ENCODE measurements around the gene WASL. TPM values are rescaled to one million over a fixed set of nuclear protein-coding genes. Genes with fewer than 3 reads are reported as not detected.
A peak's percentile ranks its signal among the peaks of the same experiment; 100 is the strongest.

The WASL gene
- total RNA-seq, 1 experiment from 2014 or later: 34.4 TPM

- DNase-seq (ENCODE audit: low spot score) (no peak), ATAC-seq (peak; percentile 52)
- no peak overlapping the region; the same call in 1 of the 2 replicates for H3K27ac Mint-ChIP-seq
- no peaks in the 10 kb centered on the region; the same call in 1 of the 2 replicates for H3K27me3 Mint-ChIP-seq (ENCODE audit: low read depth)
- H3K4me1 Mint-ChIP-seq: peaks cover 22% of the 10 kb centered on the region
- H3K36me3 Mint-ChIP-seq: no peaks in the 10 kb centered on the region
- ChIA-PET POLR2A (interaction anchor here (1.0 kb wide), 1 partner anchor 26 kb away, joined by 3 read pairs; no protein-coding TSS in a partner anchor), CTCF (interaction anchor here (1.1 to 1.8 kb wide), 3 partner anchors 24 to 41 kb away, joined by 3 to 6 read pairs (median 3); no protein-coding TSS in a partner anchor)
- no peak for TF ChIP-seq HMGA2 (CRISPR knock-in tag; IDR thresholded peaks at IDR 0.05)
- no peak for TF ChIP-seq ATF3 (CRISPR knock-in tag; conservative IDR thresholded peaks at IDR 0.05)
- no peak for TF ChIP-seq MLX (CRISPR knock-in tag; IDR thresholded peaks at IDR 0.05)
- no peak for TF ChIP-seq GRHL2 (CRISPR knock-in tag; IDR thresholded peaks at IDR 0.05; ENCODE audit: insufficient replicate concordance, severe bottlenecking)
- TF ChIP-seq CREM (CRISPR knock-in tag; IDR thresholded peaks at IDR 0.05): no peak
- no peak for TF ChIP-seq CBFB (CRISPR knock-in tag; IDR thresholded peaks at IDR 0.05; ENCODE audit: low read depth)
- no peak for TF ChIP-seq GABPB1 (CRISPR knock-in tag; IDR thresholded peaks at IDR 0.05)
- no peak for TF ChIP-seq MXD4 (CRISPR knock-in tag; IDR thresholded peaks at IDR 0.05; ENCODE audit: borderline replicate concordance)
- TF ChIP-seq ZMAT4 (CRISPR knock-in tag; IDR thresholded peaks at IDR 0.05): no peak
- TF ChIP-seq NR3C1 (CRISPR knock-in tag; conservative IDR thresholded peaks at IDR 0.05; ENCODE audit: low read depth): no peak
- no peak for TF ChIP-seq ATF2 (CRISPR knock-in tag; IDR thresholded peaks at IDR 0.05; ENCODE audit: borderline replicate concordance, low read depth)
- TF ChIP-seq RELA (CRISPR knock-in tag; IDR thresholded peaks at IDR 0.05; ENCODE audit: borderline replicate concordance): no peak
- TF ChIP-seq FOXK1 (CRISPR knock-in tag; IDR thresholded peaks at IDR 0.05): no peak
- TF ChIP-seq FOXP1 (CRISPR knock-in tag; IDR thresholded peaks at IDR 0.05; ENCODE audit: borderline replicate concordance): no peak
- no peak for TF ChIP-seq ZNF121 (CRISPR knock-in tag; IDR thresholded peaks at IDR 0.05)
- no peak for TF ChIP-seq AFF4 (CRISPR knock-in tag; IDR thresholded peaks at IDR 0.05; ENCODE audit: borderline replicate concordance)
- H3K9me3 Mint-ChIP-seq: peaks cover 8% of the 10 kb centered on the region; the same call in 1 of the 2 replicates
- H3K4me3 Mint-ChIP-seq: no peak overlapping the region
These were observed 88.1 kb downstream of the WASL start for GRCh38 chr7:123660514-123661354.

- ChIA-PET POLR2A (no interaction called here), CTCF (interaction anchor here (1.3 kb wide), 1 partner anchor 164 kb away, joined by 3 read pairs; no protein-coding TSS in a partner anchor)
- Mint-ChIP-seq H3K4me3 (no peak overlapping the region), H3K27ac (no peak overlapping the region; the same call in 1 of the 2 replicates), H3K9me3 (peaks cover 8% of the 10 kb centered on the region; the same call in 1 of the 2 replicates), H3K36me3 (no peaks in the 10 kb centered on the region), H3K27me3 (ENCODE audit: low read depth) (no peaks in the 10 kb centered on the region; the same call in 1 of the 2 replicates), H3K4me1 (peaks cover 21% of the 10 kb centered on the region)
- DNase-seq (ENCODE audit: low spot score): no peak
- no peak for ATAC-seq
- no peak for TF ChIP-seq RELA (CRISPR knock-in tag; IDR thresholded peaks at IDR 0.05; ENCODE audit: borderline replicate concordance)
- no peak for TF ChIP-seq ZNF263 (CRISPR knock-in tag; IDR thresholded peaks at IDR 0.05; ENCODE audit: low read depth)
- no peak for TF ChIP-seq ZNF281 (CRISPR knock-in tag; IDR thresholded peaks at IDR 0.05)
- no peak for TF ChIP-seq CTCF (IDR thresholded peaks at IDR 0.05)
- TF ChIP-seq ZBTB43 (CRISPR knock-in tag; IDR thresholded peaks at IDR 0.05): no peak
These were observed 90.8 kb downstream of the WASL start for GRCh38 chr7:123658023-123658422.
